HEK293 (cell line): Measurements from ENCODE around the gene CSTPP1.
"Not testable (repeated sequence)": the region's sequence is repeated elsewhere in the genome, so short reads cannot be mapped to it uniquely, and the experiment has no call there.

Experiments used
- AEBP2 ChIP-seq: fragments of 450-650 bp; formaldehyde crosslinking; IDR thresholded peaks from 2 replicates; pipeline ENCODE4 v1.5.1; 2016; ENCODE audit warnings: missing biosample characterization, missing genetic modification characterization, borderline replicate concordance
- ATF2 ChIP-seq: fragments of 450-650 bp; formaldehyde crosslinking; IDR thresholded peaks from 2 replicates; pipeline ENCODE4 v1.5.1; 2016; ENCODE audit warnings: missing biosample characterization, missing genetic modification characterization, low read depth
- CTCF ChIP-seq: fragments of 450-650 bp; formaldehyde crosslinking; IDR thresholded peaks from 2 replicates; pipeline ENCODE4 v1.5.1; 2016; ENCODE audit warnings: missing biosample characterization, missing genetic modification characterization
- PATZ1 ChIP-seq: fragments of 450-650 bp; formaldehyde crosslinking; IDR thresholded peaks from 2 replicates; pipeline ENCODE4 v1.5.1; 2016; ENCODE audit warnings: missing biosample characterization, missing genetic modification characterization
- PBX3 ChIP-seq: sonication (generic); formaldehyde crosslinking; IDR thresholded peaks from 2 replicates; pipeline ENCODE4 v1.8.1; 2022; ENCODE audit warnings: mild to moderate bottlenecking, moderate library complexity, missing genetic modification reagents
- PRDM1 ChIP-seq: fragments of 450-650 bp; formaldehyde crosslinking; IDR thresholded peaks from 2 replicates; pipeline ENCODE4; 2016; ENCODE audit warnings: missing biosample characterization, missing genetic modification characterization
- REST ChIP-seq: fragments of 450-650 bp; formaldehyde crosslinking; IDR thresholded peaks from 2 replicates; pipeline ENCODE4 v1.5.1; 2016; ENCODE audit warnings: missing biosample characterization, missing genetic modification characterization
- YY1 ChIP-seq: fragments of 450-650 bp; formaldehyde crosslinking; IDR thresholded peaks from 2 replicates; pipeline ENCODE4 v1.5.1; 2018; ENCODE audit warnings: missing biosample characterization, missing genetic modification characterization
- ZBTB17 ChIP-seq: fragments of 450-650 bp; formaldehyde crosslinking; IDR thresholded peaks from 2 replicates; pipeline ENCODE4 v1.5.1; 2016; ENCODE audit warnings: missing biosample characterization, missing genetic modification characterization
- ZNF138 ChIP-seq: fragments of 450-650 bp; formaldehyde crosslinking; IDR thresholded peaks from 2 replicates; pipeline ENCODE4 v1.5.1; 2016; ENCODE audit warnings: missing biosample characterization, missing genetic modification characterization, borderline replicate concordance
- ZNF549 ChIP-seq: fragments of 450-650 bp; IDR thresholded peaks from 2 replicates; pipeline ENCODE4 v1.5.1; 2018; ENCODE audit warnings: missing biosample characterization, missing genetic modification characterization, mild to moderate bottlenecking, inconsistent platforms, moderate library complexity
- ZNF776 ChIP-seq: fragments of 450-650 bp; formaldehyde crosslinking; IDR thresholded peaks from 2 replicates; pipeline ENCODE4 v1.5.0; 2017; ENCODE audit warnings: missing biosample characterization, missing genetic modification characterization, borderline replicate concordance
- ZNF837 ChIP-seq: fragments of 450-650 bp; formaldehyde crosslinking; IDR thresholded peaks from 2 replicates; pipeline ENCODE4 v1.5.1; 2016; ENCODE audit warnings: missing biosample characterization, missing genetic modification characterization
- ZSCAN18 ChIP-seq: fragments of 450-650 bp; formaldehyde crosslinking; IDR thresholded peaks from 2 replicates; pipeline ENCODE4 v1.5.1; 2016; ENCODE audit warnings: missing biosample characterization, missing genetic modification characterization

GRCh38 chr11:46928701-46929100, 7.9 kb upstream of the CSTPP1 start:
- TF ChIP-seq CTCF; PATZ1; ZBTB17 (tag by site-specific recombination); YY1 (tag by site-specific recombination); ZNF549 (tag by site-specific recombination); PBX3 (CRISPR knock-in tag); ATF2 (tag by site-specific recombination); ZNF837 (tag by site-specific recombination); ZNF776 (tag by site-specific recombination); ZNF138 (tag by site-specific recombination); PRDM1 (tag by site-specific recombination); ZSCAN18 (tag by site-specific recombination); AEBP2 (tag by site-specific recombination); REST: not testable (repeated sequence)
